ENCODE measurements around the gene USP20.

USP20 gene

DNA sequence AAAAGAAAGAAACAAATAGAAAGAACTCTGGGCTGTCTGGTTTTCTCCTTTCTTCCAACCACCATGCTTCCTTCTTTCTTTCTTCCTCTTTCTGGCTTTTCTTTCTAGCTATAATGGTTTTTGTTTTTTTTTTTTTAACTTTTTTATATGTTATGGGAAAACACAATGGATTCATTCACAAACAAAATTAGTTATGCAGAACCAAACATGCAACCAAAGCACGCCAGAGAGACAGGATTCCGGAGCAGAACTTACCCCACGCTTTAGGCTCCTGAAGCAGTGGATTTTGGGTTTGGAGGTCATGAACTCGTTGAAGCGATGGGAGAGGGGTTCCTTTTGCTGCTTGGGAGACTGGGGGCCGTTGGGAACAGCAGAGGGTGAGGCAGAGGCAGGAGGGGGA lies 88.3 kb downstream of the USP20 start:
- Mint-ChIP-seq H3K27ac (peak overlapping the region; percentile 17), H3K4me1 (peaks cover 21% of the 10 kb centered on the region), H3K9me3 (no peaks in the 10 kb centered on the region), H3K4me3 (no peak overlapping the region), H3K36me3 (peaks cover 19% of the 10 kb centered on the region), H3K27me3 (no peaks in the 10 kb centered on the region)

DNA sequence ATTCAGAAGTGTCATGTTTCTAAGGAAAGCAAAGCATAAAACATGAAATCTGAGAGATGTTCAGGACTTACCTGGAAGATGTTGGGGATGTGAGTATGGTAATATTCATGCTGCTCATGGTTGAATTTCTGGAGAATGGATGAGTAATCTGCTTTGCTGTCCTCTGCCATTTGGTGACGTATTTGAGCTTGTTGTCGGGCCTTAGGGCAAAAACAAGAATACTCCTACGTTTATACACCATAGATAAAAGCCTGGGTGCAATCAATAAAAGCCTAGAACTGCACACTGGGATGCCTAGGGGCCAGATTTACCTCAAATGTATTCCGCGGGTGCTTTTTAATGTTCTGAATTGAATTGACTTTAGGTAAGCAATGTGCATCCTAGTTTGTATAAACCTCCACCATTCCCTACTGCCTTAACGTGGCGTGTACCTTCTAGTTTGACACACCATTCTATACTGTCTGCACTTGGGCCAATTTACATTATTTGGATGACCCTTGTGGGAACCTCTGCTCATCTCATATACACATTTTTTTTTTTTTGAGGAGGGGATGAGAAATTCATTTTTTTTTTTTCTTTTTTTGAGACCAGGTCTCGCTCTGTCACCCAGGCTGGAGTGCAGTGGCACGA lies 94.4 kb downstream of the USP20 start:
- H3K9me3 Mint-ChIP-seq: no peaks in the 10 kb centered on the region
- no peak overlapping the region for H3K4me3 Mint-ChIP-seq
- H3K4me1 Mint-ChIP-seq: peaks cover 37% of the 10 kb centered on the region
- peaks cover 11% of the 10 kb centered on the region for H3K36me3 Mint-ChIP-seq
- H3K27ac Mint-ChIP-seq: no peak overlapping the region
- no peaks in the 10 kb centered on the region for H3K27me3 Mint-ChIP-seq

- peak overlapping the region; percentile 18 for H3K27ac Mint-ChIP-seq
- no peaks in the 10 kb centered on the region for H3K27me3 Mint-ChIP-seq
- H3K4me1 Mint-ChIP-seq: peaks cover 47% of the 10 kb centered on the region
- peaks cover 11% of the 10 kb centered on the region for H3K36me3 Mint-ChIP-seq
- no peaks in the 10 kb centered on the region for H3K9me3 Mint-ChIP-seq
- no peak overlapping the region for H3K4me3 Mint-ChIP-seq
These were observed 95.5 kb downstream of the USP20 start for GRCh38 chr9:129930743-129931142.
